ENCODE measurements around the gene SETD1A. TPM values are rescaled to one million over a fixed set of nuclear protein-coding genes. Genes with fewer than 3 reads are reported as not detected.

The SETD1A gene
- total and polyA plus RNA-seq, 7 donors = 2.4 to 16.0 (median 5.6) TPM

- no peaks in the 10 kb centered on the region for H3K36me3 ChIP-seq
- H3K27me3 ChIP-seq = peaks cover 12 to 41% (median 25%) of the 10 kb centered on the region in 3 donors
- WGBS, 2 donors = 74 to 87% methylated on average over 8 of the region's 8 CpGs
- H3K27ac ChIP-seq = no peak overlapping the region
- H3K4me3 ChIP-seq = no peak overlapping the region
- H3K4me1 ChIP-seq = peaks cover 0 to 5% (median 2%) of the 10 kb centered on the region in 4 donors
- TF ChIP-seq POLR2AphosphoS5 (IDR thresholded peaks at IDR 0.05) (no peak), CTCF (IDR thresholded peaks at IDR 0.05) (no peak), POLR2A (IDR thresholded peaks at IDR 0.05) (no peak), EP300 (IDR thresholded peaks at IDR 0.05) (no peak)
- DNase-seq = no peak
- no peaks in the 10 kb centered on the region for H3K9me3 ChIP-seq
- intact Hi-C loops (cut with DNase I) = no loop called here
These were observed 49.0 kb downstream of the SETD1A start for GRCh38 chr16:31006589-31006988.

- TF ChIP-seq POLR2A (IDR thresholded peaks at IDR 0.05) = no peak
- TF ChIP-seq EP300 (IDR thresholded peaks at IDR 0.05) = no peak
- no peak for TF ChIP-seq CTCF (IDR thresholded peaks at IDR 0.05)
- no peak for TF ChIP-seq POLR2AphosphoS5 (IDR thresholded peaks at IDR 0.05)
- Histone ChIP-seq H3K4me3 (no peak overlapping the region), H3K36me3 (no peaks in the 10 kb centered on the region), H3K4me1 (peaks cover 0 to 5% (median 2%) of the 10 kb centered on the region in 4 donors), H3K27ac (no peak overlapping the region), H3K9me3 (no peaks in the 10 kb centered on the region), H3K27me3 (peaks cover 12 to 52% (median 31%) of the 10 kb centered on the region in 3 donors)
- DNase-seq = no peak
- 46 to 68% methylated on average over 6 of the region's 6 CpGs for WGBS, 2 donors
- intact Hi-C loops (cut with DNase I) = no loop called here
These were observed 50.1 kb downstream of the SETD1A start for GRCh38 chr16:31007684-31008083.

- H3K27ac ChIP-seq = no peak overlapping the region
- no peak overlapping the region for H3K4me3 ChIP-seq
- H3K27me3 ChIP-seq = peaks cover 12 to 55% (median 31%) of the 10 kb centered on the region in 3 donors
- 58 to 75% methylated on average over 6 of the region's 6 CpGs for WGBS, 2 donors
- no peak for TF ChIP-seq CTCF (IDR thresholded peaks at IDR 0.05)
- TF ChIP-seq POLR2A (IDR thresholded peaks at IDR 0.05) = no peak
- no peak for TF ChIP-seq EP300 (IDR thresholded peaks at IDR 0.05)
- no peak for TF ChIP-seq POLR2AphosphoS5 (IDR thresholded peaks at IDR 0.05)
- no peaks in the 10 kb centered on the region for H3K36me3 ChIP-seq
- intact Hi-C loops (cut with DNase I) = no loop called here
- H3K9me3 ChIP-seq = no peaks in the 10 kb centered on the region
- no peak for DNase-seq
- H3K4me1 ChIP-seq = peaks cover 0 to 5% (median 2%) of the 10 kb centered on the region in 4 donors
These were observed 50.6 kb downstream of the SETD1A start for GRCh38 chr16:31008149-31008548.

- no peak for DNase-seq
- Histone ChIP-seq H3K4me3 (no peak overlapping the region), H3K36me3 (no peaks in the 10 kb centered on the region), H3K9me3 (no peaks in the 10 kb centered on the region), H3K27ac (no peak overlapping the region), H3K4me1 (peaks cover 0 to 5% (median 2%) of the 10 kb centered on the region in 4 donors), H3K27me3 (peaks cover 12 to 57% (median 32%) of the 10 kb centered on the region in 3 donors)
- TF ChIP-seq EP300 (IDR thresholded peaks at IDR 0.05) = no peak
- no peak for TF ChIP-seq CTCF (IDR thresholded peaks at IDR 0.05)
- no peak for TF ChIP-seq POLR2A (IDR thresholded peaks at IDR 0.05)
- no peak for TF ChIP-seq POLR2AphosphoS5 (IDR thresholded peaks at IDR 0.05)
- 82 to 90% methylated on average over 5 of the region's 5 CpGs for WGBS, 2 donors
- intact Hi-C loops (cut with DNase I) = no loop called here
These were observed 51.0 kb downstream of the SETD1A start for GRCh38 chr16:31008551-31008950.

GRCh38 chr16:31009120-31009519 lies 51.6 kb downstream of the SETD1A start:
- Histone ChIP-seq H3K27ac (no peak overlapping the region), H3K27me3 (peaks cover 12 to 62% (median 37%) of the 10 kb centered on the region in 3 donors), H3K36me3 (no peaks in the 10 kb centered on the region), H3K4me3 (no peak overlapping the region), H3K4me1 (peaks cover 0 to 5% (median 2%) of the 10 kb centered on the region in 4 donors), H3K9me3 (no peaks in the 10 kb centered on the region)
- 77 to 86% methylated on average over 7 of the region's 7 CpGs for WGBS, 2 donors
- no peak for DNase-seq
- no peak for TF ChIP-seq CTCF (IDR thresholded peaks at IDR 0.05)
- TF ChIP-seq POLR2A (IDR thresholded peaks at IDR 0.05) = no peak
- TF ChIP-seq EP300 (IDR thresholded peaks at IDR 0.05) = no peak
- TF ChIP-seq POLR2AphosphoS5 (IDR thresholded peaks at IDR 0.05) = no peak
- intact Hi-C loops (cut with DNase I) = no loop called here

Data from sigmoid colon (tissue), 7 donors.